Measurements from ENCODE around the gene DUSP28. TPM values are rescaled to one million over a fixed set of nuclear protein-coding genes. Genes with fewer than 3 reads are reported as not detected.

DUSP28 gene
- total and polyA plus RNA-seq, 2 experiments from 2014 or later = 2.7 to 4.3 TPM

- TF ChIP-seq REST (IDR thresholded peaks at IDR 0.05; ENCODE audit: unreplicated experiment) (no peak), CREB1 (CRISPR knock-in tag; IDR thresholded peaks at IDR 0.05; ENCODE audit: low read depth) (0 out of 2 replicates have a peak, but pooled peaks have one; percentile 45), POLR2AphosphoS5 (IDR thresholded peaks at IDR 0.05; ENCODE audit: low read depth) (no peak)
Observed at GRCh38 chr2:240520130-240520973, 39.8 kb upstream of the DUSP28 start (continued).

GRCh38 chr2:240520974-240521350, 39.2 kb upstream of the DUSP28 start:
- Histone ChIP-seq H3K36me3 (ENCODE audit: insufficient read depth) (no peaks in the 10 kb centered on the region), H2AFZ (no peak overlapping the region), H3K27ac (ENCODE audit: low read depth) (no peak overlapping the region), H3K4me3 (no peak overlapping the region), H4K20me1 (replicated peaks; ENCODE audit: insufficient read depth) (no peaks in the 10 kb centered on the region), H3K27me3 (ENCODE audit: insufficient read depth) (peaks cover 17% of the 10 kb centered on the region), H3K79me2 (replicated peaks; ENCODE audit: insufficient read depth) (no peaks in the 10 kb centered on the region), H3F3A (replicated peaks; ENCODE audit: low read depth) (no peaks in the 10 kb centered on the region), H3K4me1 (ENCODE audit: insufficient read depth) (peaks cover 7% of the 10 kb centered on the region), H3K9me2 (ENCODE audit: insufficient read depth) (no peaks in the 10 kb centered on the region), H3K4me2 (peak overlapping the region; percentile 86; the same call in 1 of the 2 replicates)
- peak; percentile 12 for DNase-seq (ENCODE audit: low spot score)
- Mint-ChIP-seq H3K27ac (no peak overlapping the region), H3K4me1 (peaks cover 19% of the 10 kb centered on the region), H3K36me3 (ENCODE audit: low read depth) (peaks cover 39% of the 10 kb centered on the region), H3K27me3 (ENCODE audit: insufficient read depth, low read depth, poor library complexity) (peaks cover 24% of the 10 kb centered on the region), H3K9me3 (peaks cover 39% of the 10 kb centered on the region), H3K4me3 (peak overlapping the region; percentile 72)
- ATAC-seq = no peak
- TF ChIP-seq JUNB (IDR thresholded peaks at IDR 0.05; ENCODE audit: unreplicated experiment) (no peak), CTCF (conservative IDR thresholded peaks at IDR 0.05; ENCODE audit: low read depth in 2 of 2) (no peak), ZNF462 (CRISPR knock-in tag; IDR thresholded peaks at IDR 0.05) (no peak), CREB1 (CRISPR knock-in tag; IDR thresholded peaks at IDR 0.05; ENCODE audit: low read depth) (no peak), ZNF114 (CRISPR knock-in tag; IDR thresholded peaks at IDR 0.05) (no peak), ETS1 (IDR thresholded peaks at IDR 0.05) (no peak), NANOG (IDR thresholded peaks at IDR 0.05; ENCODE audit: borderline replicate concordance) (no peak)

Measured in GM23338 (cell line).